HL-60 (cell line): Measurements from ENCODE around the gene TAF11L10.
"Not testable (repeated sequence)": the region's sequence is repeated elsewhere in the genome, so short reads cannot be mapped to it uniquely, and the experiment has no call there.

Experiments
- DNase-seq, 2 experiments: peaks; one replicate each; pipeline ENCODE4 v3.0.0-alpha.2; 2010 to 2020; ENCODE audit warnings: low read depth in 1 of 2, low spot score in 1 of 2
- H3K27ac ChIP-seq: fragments of 250-450 bp; sonication (Bioruptor Pico); replicated peaks from 2 replicates; pipeline ENCODE4 v1.5.1; 2020; ENCODE audit warnings: mild to moderate bottlenecking, moderate library complexity
- H3K27me3 ChIP-seq: fragments of 250-450 bp; sonication (Bioruptor Pico); 2 replicates; pipeline ENCODE4 v1.5.1; 2021; ENCODE audit warnings: mild to moderate bottlenecking, moderate library complexity; ENCODE audit not compliant: insufficient read depth, poor library complexity, severe bottlenecking
- H3K4me3 ChIP-seq: replicated peaks from 2 replicates; pipeline ENCODE4 v1.5.1; 2011; ENCODE audit warnings: mild to moderate bottlenecking, control low read depth, low read length; ENCODE audit not compliant: insufficient read depth
- CTCF ChIP-seq: IDR thresholded peaks from one replicate; pipeline ENCODE4 v1.5.1; 2011; ENCODE audit warnings: low read length, control low read depth, inconsistent platforms; ENCODE audit not compliant: insufficient read depth
- GABPA ChIP-seq: IDR thresholded peaks from 2 replicates; pipeline ENCODE4 v1.6.1; 2012; ENCODE audit warnings: low read depth
- POLR2AphosphoS5 ChIP-seq: IDR thresholded peaks from 2 replicates; pipeline ENCODE4 v1.6.1; 2012; ENCODE audit warnings: low read depth
- REST ChIP-seq: IDR thresholded peaks from 2 replicates; pipeline ENCODE4 v1.6.1; 2012; ENCODE audit warnings: low read depth; ENCODE audit not compliant: insufficient replicate concordance
- SPI1 ChIP-seq: IDR thresholded peaks from 2 replicates; pipeline ENCODE4 v1.6.1; 2012; ENCODE audit warnings: low read depth, mild to moderate bottlenecking, borderline replicate concordance
- long read RNA-seq: library from polyadenylated mRNA; unstranded; transcript quantifications from one replicate; pipeline ENCODE4 v2.0.0, GENCODE V29; 2020

Gene TAF11L10
- long read RNA-seq, result 0 reads

- not testable (repeated sequence) for H3K27ac ChIP-seq, H3K4me3 ChIP-seq, H3K27me3 ChIP-seq, DNase-seq
Observed at GRCh38 chr5:17597728-17598127, at the start of gene TAF11L10. TSS of gene TAF11L10 (minus strand) at chr5:17597828.

- Histone ChIP-seq H3K27me3 (no peaks in the 10 kb centered on the region), H3K4me3 (no peak within 1 kb of the TSS), H3K27ac (no peak within 1 kb of the TSS)
- DNase-seq, result no peak
- no peak for TF ChIP-seq CTCF
- TF ChIP-seq SPI1, result no peak
- no peak for TF ChIP-seq GABPA
- TF ChIP-seq POLR2AphosphoS5, result no peak
- TF ChIP-seq REST, result no peak
Observed at GRCh38 chr5:17634160-17634559, 36.5 kb upstream of the TAF11L10 start, which contains the start of gene TAF11L14. TSS of gene TAF11L14 (plus strand) at chr5:17634460.

- H3K27ac ChIP-seq, DNase-seq, H3K4me3 ChIP-seq, H3K27me3 ChIP-seq: not testable (repeated sequence)
Observed at GRCh38 chr5:17631788-17632187, 34.2 kb upstream of the TAF11L10 start, which contains the start of gene TAF11L13. TSS of gene TAF11L13 (plus strand) at chr5:17632088.

- DNase-seq, result no peak
Observed at GRCh38 chr5:17625686-17626085, 28.1 kb upstream of the TAF11L10 start.

More at GRCh38 chr5:17625686-17626085, 28.1 kb upstream of the TAF11L10 start:
- Histone ChIP-seq H3K27me3 (no peaks in the 10 kb centered on the region), H3K27ac (no peak overlapping the region), H3K4me3 (no peak overlapping the region)
- TF ChIP-seq CTCF (no peak), SPI1 (no peak), REST (no peak), GABPA (no peak), POLR2AphosphoS5 (no peak)
